Peyer's patch (tissue), 4 donors: ENCODE data around the gene NAT10.

Experiments used
- POLR2A ChIP-seq, 2 donors: fragments of 450-650 bp; IDR thresholded peaks; one replicate each; pipeline ENCODE4 v1.5.1; 2017; ENCODE audit warnings: antibody characterized with exemption in 2 of 2, mild to moderate bottlenecking in 2 of 2, moderate library complexity in 2 of 2
- TF ChIP-seq, protein P1 (sequence below), 6 experiments: fragments of 450-650 bp in 4 of 6; fragments of 200-600 bp in 2 of 6; sonication (generic) in 1 of 6; IDR thresholded peaks; one replicate each; pipeline ENCODE4 v1.5.1; 2017 to 2019; ENCODE audit warnings: antibody characterized with exemption in 6 of 6, mild to moderate bottlenecking in 3 of 6, moderate library complexity in 1 of 6

GRCh38 chr11:34191578-34191977 is 86.1 kb downstream of the NAT10 start:
- TF ChIP-seq, protein P1, sequence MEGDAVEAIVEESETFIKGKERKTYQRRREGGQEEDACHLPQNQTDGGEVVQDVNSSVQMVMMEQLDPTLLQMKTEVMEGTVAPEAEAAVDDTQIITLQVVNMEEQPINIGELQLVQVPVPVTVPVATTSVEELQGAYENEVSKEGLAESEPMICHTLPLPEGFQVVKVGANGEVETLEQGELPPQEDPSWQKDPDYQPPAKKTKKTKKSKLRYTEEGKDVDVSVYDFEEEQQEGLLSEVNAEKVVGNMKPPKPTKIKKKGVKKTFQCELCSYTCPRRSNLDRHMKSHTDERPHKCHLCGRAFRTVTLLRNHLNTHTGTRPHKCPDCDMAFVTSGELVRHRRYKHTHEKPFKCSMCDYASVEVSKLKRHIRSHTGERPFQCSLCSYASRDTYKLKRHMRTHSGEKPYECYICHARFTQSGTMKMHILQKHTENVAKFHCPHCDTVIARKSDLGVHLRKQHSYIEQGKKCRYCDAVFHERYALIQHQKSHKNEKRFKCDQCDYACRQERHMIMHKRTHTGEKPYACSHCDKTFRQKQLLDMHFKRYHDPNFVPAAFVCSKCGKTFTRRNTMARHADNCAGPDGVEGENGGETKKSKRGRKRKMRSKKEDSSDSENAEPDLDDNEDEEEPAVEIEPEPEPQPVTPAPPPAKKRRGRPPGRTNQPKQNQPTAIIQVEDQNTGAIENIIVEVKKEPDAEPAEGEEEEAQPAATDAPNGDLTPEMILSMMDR (IDR thresholded peaks at IDR 0.05) = no peak
- TF ChIP-seq POLR2A (IDR thresholded peaks at IDR 0.05) = no peak
